Mammary epithelial cell (primary cell): ENCODE measurements around the gene TLR2.

Experiments used
- CTCF ChIP-seq, 2 donors: IDR thresholded peaks in 1 of 2; conservative IDR thresholded peaks in 1 of 2; 2 replicates each; pipeline ENCODE4 v1.5.1; 2011 to 2012; ENCODE audit warnings: inconsistent platforms in 2 of 2, low read length in 2 of 2, mild to moderate bottlenecking in 2 of 2, control low read depth in 1 of 2, low read depth in 1 of 2; ENCODE audit not compliant: insufficient read depth in 1 of 2; ENCODE audit errors: extremely low read depth in 1 of 2
- EZH2 ChIP-seq: IDR thresholded peaks from 2 replicates; pipeline ENCODE4 v1.6.1; 2012; ENCODE audit warnings: low read length, inconsistent platforms, borderline replicate concordance

GRCh38 chr4:153668647-153669046, 15.4 kb upstream of the TLR2 start:
- TF ChIP-seq CTCF (conservative IDR thresholded peaks at IDR 0.05 in 1 of 2, IDR thresholded peaks at IDR 0.05 in 1 of 2; ENCODE audit: extremely low read depth in 1 of 2, insufficient read depth in 1 of 2, low read depth in 1 of 2, low read length in 2 of 2) (no peak), EZH2 (no peak)
